Right ventricle myocardium inferior (tissue), 1 donor: ENCODE data around the gene OGFRL1. TPM values are rescaled to one million over a fixed set of nuclear protein-coding genes. Genes with fewer than 3 reads are reported as not detected.

Experiments used
- ATAC-seq: fragments of 200-7000 bp; cut with Tn5 transposase; one replicate; pipeline ENCODE4 v1.9.1; 2020; ENCODE audit warnings: mild to moderate bottlenecking, moderate library complexity
- DNase-seq: peaks from one replicate; pipeline ENCODE4 v3.0.0; 2021; ENCODE audit errors: missing footprints
- intact Hi-C: fragments of 100-400 bp; cut with DNase I; formaldehyde crosslinking; loops from one replicate; pipeline ENCODE4 v1.11.0; 2022
- total RNA-seq: library from RNA; stranded (reverse); fragmentation: NEBNext Ultra II Directional; extraction: Animal tissue kit (Norgen Biotek cat#: 25700); gene quantifications from one replicate; pipeline ENCODE4 v1.2.1, GENCODE V29; 2021
- donor health status: DM: no; HTN: yes; CAD: no; lungs with severe emphysema.

Gene OGFRL1
- total RNA-seq, 1 donor from 2014 or later: 9.1 TPM

DNA sequence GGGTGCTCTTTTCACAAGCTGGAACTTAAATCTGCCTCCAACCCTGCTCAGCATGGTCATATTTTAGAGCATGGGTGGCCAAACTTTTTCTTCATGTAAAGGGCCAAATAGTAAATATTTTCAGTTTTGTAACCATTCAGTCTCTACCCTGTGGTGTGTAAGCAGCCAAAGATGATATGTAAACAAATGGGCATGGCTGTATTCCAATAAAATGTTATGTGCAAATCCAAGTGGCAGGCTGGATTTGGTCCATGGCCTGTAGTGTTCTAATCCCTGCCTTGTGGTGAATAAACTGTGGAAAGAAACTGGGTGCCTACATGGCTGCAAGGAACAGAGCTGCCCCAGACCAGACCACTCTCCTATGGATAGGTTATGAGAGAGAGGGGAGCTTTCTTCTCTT is 32.7 kb downstream of the OGFRL1 start:
- intact Hi-C loops: no loop called here
- DNase-seq: no peak
- ATAC-seq: no peak

DNA sequence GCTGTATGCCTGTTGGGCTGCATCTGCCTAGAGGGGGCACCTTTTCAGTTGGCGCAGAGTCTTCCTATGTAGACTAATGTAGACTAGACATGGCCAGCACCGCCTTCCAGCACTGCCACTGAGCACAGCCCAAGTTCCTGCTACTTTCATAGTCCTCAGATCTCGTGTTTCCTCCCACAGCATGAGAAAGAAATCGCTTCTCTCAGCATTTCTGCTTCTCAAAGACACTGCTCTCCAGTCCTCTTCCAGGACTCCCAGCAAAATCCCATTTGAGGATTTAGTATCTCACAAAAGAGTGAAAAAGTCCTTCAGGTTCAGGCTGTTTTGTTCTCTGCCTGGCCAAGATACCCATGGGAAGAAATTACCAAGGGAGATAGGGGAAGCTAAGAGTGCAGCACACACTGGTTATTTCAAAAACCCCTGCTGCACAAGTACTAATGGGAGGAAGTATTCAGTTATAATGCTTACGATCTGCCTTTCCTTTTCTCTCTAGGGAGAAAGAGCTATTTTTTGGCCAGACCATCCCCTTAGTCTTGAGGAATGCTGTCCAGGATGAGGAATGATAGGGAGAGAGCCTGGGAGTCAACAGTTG is 35.7 kb downstream of the OGFRL1 start:
- intact Hi-C loops: no loop called here
- DNase-seq (no peak), ATAC-seq (no peak)

DNA sequence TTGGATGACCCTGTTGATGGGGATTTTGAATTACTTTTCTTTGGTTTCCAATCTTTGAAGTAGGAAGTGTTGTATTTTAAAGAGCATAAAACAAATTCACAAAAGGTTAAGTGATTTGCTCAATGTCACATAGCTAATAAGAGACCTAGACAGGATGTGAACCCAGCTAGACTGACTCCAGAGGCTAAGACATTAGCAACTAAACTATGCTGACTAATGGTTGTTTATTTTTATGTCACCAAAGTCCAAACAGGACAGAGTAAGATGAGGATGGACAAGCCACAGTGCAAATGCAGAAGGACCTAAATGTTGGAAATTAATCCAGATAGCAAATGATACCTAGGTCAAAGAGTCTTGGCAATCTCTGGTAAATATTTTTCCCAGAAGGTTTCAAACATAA is 38.0 kb downstream of the OGFRL1 start:
- ATAC-seq (no peak), DNase-seq (no peak)
- intact Hi-C loops: no loop called here

DNA sequence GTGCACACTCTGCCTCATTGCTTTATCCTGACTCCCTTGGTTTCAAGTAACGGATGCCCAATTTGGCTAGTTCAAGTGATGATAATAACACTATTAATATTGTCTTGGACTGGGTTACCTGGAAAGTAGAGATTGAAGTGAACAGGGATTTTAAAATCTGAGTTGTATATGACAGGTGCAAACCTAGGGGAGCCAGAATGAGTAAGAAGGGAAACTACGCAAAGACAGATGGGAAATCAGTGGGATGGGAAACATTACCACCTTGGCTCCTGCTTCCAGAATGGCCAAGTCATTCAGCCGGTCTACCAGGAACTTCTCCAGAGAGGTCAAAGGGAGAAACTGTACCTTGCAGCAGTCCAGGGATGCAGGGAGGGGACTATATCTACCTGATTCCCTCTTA is 41.9 kb downstream of the OGFRL1 start:
- DNase-seq (no peak), ATAC-seq (no peak)
- intact Hi-C loops: no loop called here

DNA sequence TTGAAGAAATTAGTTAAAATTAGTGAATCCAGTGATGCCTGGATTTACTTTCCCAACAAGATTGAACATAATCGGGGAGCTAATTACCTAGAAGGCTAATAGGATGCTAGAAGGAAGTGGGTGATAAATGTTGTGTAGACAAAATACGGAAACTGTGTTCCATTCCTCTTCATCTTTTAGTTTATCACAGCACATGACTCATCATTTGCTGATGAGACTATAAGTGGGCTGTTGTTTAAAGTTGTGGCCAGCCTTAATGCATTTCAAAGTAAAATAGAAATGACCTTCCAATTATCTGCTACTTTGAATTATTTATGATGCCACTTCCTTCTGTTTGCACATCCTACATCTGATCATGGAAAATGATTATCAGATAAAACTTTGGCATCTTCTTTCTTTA is 43.4 kb downstream of the OGFRL1 start:
- no peak for DNase-seq
- intact Hi-C loops: no loop called here
- ATAC-seq: no peak

DNA sequence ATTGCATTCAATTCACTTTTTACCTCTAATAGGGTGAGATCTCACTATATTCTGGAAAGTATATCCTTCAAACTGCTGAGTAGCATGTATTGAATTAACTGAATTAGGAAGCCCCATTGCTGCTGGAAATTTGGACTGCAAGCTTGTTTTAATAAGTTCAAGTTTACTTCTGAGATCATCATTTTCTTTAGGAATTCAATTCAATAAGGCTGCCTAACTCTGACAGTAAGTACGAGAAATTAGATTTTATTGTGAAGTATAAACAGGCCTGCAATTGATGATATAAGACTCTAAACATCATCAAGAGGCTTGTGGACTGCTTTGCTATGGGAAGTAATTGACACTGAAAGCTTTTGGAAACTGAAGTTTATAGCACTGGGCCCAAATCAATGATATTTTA is 44.4 kb downstream of the OGFRL1 start:
- no peak for ATAC-seq
- intact Hi-C loops: no loop called here
- no peak for DNase-seq

DNA sequence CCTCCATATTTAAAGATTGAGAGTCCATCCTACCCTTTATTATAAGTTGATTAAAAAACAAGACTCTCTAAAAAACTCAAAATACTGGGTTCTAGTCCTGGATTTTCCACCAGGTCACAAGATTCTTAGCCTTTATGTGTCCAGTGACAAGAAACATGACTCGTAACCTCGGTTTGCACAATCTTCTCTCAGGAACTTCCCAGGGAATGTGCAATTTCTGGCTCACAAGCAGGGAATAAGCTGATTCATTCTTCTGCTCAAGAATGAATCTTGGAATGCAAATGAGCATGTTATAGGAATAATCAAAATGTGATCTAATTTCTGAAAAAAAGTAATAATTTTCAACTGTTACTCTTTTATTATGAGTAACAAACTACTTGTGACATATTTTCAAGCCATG is 45.1 kb downstream of the OGFRL1 start:
- no peak for DNase-seq
- ATAC-seq: no peak
- intact Hi-C loops: no loop called here

DNA sequence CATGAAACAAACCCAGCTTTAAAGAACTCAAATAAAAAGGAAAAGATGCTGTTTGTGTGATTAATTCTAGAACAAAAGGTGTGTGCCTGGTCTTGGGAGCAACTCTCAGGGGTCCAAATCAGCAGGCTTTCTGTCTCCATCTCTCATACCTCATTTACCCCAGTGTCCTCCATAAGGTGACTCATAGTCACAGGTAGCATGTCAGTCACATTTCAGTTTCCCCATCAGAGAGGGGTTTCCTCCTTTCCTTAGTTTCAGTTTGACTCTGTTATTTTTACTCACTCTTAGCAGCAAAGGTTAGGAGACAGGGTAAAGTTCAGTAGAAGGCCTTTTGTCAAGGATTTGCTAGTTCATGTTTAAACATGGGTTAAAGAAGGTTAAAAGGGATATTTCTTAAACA is 46.2 kb downstream of the OGFRL1 start:
- intact Hi-C loops: no loop called here
- ATAC-seq: no peak
- no peak for DNase-seq

DNA sequence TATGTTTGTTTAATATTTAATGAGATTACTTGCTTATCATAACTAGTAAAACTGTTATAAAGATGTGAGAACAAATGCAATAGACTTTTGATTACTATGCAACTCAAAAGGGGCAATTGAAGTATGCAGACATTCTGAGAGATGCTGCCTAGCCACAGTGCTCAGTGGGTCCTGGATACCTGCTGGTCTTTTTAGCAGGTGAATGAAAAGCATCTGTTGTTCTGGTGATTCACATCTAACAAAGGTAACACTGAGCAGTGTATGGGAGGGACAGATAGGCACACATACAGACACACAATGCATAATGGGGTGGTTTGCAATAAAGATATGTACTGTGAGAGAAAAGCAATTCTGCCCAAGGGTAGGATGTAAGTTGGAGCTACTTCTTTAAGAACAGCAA is 46.9 kb downstream of the OGFRL1 start:
- no peak for DNase-seq
- no peak for ATAC-seq

DNA sequence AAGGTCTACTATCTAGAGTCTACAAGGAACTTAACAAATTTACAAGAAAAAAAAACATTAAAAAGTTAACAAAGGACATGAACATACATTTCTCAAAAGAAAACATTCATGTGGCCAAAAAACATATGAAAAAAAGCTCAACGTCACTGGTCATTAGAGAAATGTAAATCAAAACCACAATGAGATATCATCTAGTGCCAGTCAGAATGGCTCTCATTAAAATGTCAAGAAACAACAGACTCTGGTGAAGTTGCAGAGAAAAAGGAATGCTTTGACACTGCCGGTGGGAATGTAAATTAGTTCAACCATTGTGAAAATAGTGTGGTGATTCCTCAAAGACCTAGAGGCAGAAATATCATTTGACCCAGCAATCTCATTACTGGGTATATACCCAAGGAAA is 48.3 kb downstream of the OGFRL1 start:
- ATAC-seq: no peak
- intact Hi-C loops: no loop called here

More for the DNA sequence above, 46.9 kb downstream of the OGFRL1 start:
- intact Hi-C loops: no loop called here

DNA sequence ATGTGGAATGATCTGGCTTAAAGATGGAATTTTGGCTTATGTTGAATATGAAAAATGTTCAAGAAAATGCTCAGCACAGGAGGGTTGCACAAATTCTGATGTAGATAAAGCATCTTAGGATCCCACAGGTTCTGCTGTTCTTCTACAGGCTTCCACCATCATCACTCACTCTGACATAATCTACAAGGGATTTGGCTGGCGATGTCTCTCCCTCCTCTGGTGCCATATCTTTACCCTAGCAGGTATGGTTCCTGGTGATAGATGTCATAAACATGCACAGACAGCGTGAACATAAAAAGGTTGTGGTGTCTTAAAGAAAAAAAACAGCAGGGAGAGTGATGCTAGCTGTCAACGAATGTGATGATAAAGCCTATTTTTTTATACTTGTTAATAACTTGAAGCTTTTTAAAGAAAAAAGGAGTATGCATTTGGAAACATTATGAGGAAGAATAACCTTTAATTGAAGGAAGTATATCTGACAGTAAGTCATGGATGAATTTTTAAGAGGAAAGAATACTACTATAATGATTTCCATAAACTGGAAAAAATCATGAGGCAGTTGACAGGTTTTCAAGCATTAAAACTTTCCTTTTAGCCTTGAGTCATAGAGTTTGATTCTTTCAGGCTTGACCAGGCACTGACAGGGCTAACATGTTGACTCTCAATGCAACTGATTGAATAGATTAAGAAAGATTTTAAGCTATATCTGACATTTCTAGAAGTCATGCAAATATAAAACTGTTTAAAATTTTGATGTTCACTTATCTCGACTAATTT is 50.1 kb downstream of the OGFRL1 start:
- DNase-seq (no peak), ATAC-seq (no peak)
- intact Hi-C loops: no loop called here

More for the DNA sequence above, 48.3 kb downstream of the OGFRL1 start:
- DNase-seq: no peak

DNA sequence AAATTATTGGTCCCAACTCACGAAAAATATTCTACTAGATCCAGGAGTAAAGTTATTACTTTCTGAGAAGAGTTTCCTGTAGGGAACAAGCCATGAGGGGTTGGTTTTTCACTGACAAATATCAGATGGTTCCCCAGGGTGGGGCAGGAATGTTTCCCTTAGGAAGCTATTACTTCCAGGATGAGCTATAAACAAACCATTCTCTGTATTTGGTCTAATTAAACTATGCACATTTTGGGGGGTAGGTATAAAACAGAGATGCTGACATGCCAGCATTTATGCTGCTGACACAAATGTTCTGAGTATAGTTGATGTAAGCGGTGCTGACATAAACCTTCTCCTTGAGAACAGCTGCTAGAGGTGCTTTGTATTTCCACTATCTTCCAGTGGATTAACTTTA is 54.2 kb downstream of the OGFRL1 start:
- ATAC-seq: no peak
- no peak for DNase-seq
- intact Hi-C loops: no loop called here

DNA sequence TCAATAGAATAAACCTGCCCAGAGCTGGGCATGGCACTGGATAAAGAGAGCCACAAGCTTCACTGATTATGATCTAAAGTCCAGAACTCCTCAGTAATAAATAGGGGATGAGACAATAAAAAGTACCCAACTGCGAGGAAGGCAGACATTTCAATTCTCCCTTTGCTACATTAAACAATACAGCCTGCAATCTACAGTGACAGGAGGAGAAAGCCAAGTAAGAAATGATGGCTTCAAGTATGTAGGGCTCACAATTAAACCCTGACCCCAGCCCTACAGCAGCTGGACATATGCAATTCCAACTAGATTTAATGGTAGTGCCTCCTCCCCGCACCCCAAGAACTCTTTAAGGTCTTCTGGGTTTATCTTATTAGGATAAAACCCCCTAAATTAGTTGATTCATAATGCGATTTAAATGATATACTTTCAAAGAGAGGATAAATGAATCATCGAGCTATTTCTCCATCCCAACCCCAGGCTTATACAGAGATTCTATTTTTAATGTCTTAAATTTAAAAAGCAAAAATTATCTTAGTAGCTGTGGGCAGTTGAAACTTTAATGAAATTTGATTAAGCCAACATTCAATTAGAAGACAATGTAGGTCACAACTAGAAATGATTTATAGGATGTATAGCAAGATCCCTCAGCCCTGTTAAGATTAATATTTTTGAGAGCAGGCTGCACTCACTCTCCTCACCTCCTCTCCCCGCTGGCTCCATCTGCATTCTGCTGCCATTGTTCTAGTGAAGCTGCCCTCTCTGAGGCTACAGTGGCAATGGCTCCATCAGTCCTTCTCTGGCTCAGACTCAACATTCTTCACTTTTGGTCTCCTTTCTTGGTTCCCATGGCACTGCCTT is 57.1 kb downstream of the OGFRL1 start:
- DNase-seq: no peak
- intact Hi-C loops: loop anchor here (5.0 kb wide), 1 partner anchor 58 kb away; the partner anchor contains the start of gene OGFRL1
- ATAC-seq: no peak

DNA sequence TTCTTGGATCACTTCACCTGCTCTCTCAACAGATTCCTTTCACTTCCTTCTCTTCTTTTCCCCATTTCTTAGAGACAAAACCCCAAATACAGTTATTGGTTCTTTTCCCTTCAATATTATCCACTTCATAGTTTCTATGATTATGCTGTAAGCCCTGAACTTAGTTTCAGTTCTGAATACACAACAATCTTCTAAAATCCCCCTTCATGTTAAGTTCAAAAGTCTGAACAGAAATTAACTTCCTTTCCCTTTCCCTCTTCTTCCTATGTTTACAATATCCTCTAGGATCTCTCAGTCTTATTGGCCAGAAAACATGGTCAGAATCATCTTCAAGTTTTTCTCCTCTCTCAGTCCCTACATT is 57.7 kb downstream of the OGFRL1 start:
- intact Hi-C loops: loop anchor here (5.0 kb wide), 1 partner anchor 59 kb away; the partner anchor contains the start of gene OGFRL1
- ATAC-seq (no peak), DNase-seq (no peak)

DNA sequence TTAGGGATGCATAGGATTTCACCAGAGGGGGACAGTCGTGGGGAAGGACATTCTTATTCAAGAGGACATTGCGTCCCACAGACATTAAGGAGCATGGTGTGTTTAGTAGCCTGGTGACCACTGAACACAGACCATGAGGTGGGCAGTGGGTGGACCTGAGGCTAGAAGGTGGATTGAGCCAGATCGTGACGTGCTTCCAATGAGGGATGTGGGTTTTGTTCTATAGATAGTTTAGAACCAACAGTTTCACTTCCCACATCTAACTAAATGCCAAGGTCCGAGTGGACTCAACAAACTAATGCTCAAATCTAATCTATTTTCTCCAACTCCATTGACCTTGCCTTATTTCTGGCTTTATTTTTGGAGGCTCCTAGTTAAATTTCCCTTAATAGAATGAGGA is 58.5 kb downstream of the OGFRL1 start:
- DNase-seq (no peak), ATAC-seq (no peak)
- intact Hi-C loops: loop anchor here (5.0 kb wide), 1 partner anchor 60 kb away; the partner anchor contains the start of gene OGFRL1

DNA sequence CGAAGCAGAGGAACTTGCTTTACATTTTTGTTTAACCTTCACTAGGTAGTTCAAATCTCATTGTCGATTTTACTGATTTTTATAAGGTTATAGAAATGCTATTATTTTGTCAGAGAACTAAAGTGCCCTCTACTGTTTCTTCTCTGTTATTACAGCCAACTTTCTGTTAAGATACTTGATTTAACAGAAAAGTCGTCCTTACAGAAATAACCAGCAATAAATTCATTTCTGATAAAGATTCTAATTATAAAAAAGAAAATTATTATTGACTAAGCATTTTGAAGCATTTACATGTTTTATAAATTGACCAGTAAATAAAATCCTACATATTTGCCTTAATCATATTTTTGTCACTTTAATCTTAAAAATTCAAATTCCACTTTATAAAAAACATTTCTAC is 60.8 kb downstream of the OGFRL1 start:
- intact Hi-C loops: loop anchor here (2.0 to 5.0 kb wide), 2 partner anchors 62 to 159 kb away; partner anchors contain the start of gene OGFRL1
- DNase-seq: no peak
- no peak for ATAC-seq

DNA sequence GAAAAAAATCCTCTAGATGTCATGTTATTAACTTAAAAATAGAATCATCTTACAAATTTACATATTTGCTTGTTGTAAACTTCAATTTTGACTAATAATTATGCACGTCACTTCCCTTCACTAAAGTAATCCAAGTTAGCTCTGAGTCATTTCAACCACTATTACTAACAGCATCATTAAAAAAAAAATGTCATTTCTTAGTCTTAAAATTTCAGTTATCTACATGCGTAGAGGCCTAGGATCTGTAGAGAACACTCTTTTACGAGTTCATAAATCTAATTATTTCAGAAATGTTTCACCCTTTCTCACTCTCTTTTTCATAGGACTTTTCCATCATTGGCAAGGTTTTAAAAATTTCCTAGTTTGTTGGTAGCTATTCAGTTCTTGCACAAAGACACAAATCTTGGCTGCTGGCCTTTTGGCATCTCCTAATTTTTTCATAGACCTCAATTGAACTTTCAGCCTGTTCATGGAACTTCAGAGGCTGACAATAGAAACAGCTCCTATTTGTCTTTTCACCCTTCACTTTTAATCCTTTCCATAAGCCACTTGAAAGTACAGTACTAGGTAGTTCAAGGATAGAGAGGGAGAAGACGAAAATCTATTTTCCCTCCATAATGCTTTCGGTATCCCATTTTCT is 61.5 kb downstream of the OGFRL1 start:
- intact Hi-C loops: loop anchor here (2.0 to 5.0 kb wide), 2 partner anchors 63 to 159 kb away; partner anchors contain the start of gene OGFRL1
- peak; percentile 73 for ATAC-seq
- no peak for DNase-seq

DNA sequence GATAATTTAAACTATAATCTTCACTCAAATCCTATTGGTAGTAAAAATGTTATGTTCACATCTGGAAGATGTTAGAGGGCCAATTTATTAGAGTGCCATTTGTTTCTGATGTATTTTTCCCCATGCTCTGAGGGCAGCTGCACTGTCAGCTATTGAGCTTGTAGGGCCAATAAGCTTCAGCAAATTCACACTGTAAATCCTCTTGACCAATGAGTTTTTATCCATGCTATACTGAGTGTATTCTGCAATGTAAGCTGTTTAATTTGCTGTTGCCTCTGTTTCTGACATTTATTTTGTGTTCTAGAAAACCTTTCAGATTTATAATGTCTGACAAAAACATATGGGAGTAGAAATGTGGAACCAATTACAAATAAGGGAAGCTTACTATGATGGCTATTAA is 62.6 kb downstream of the OGFRL1 start:
- intact Hi-C loops: no loop called here
- DNase-seq: no peak
- no peak for ATAC-seq
